Stimulated activated CD4-positive, alpha-beta T cell treated with anti-CD3 and anti-CD28 coated beads, Interleukin-15, amount 100 ng/mL, for 24 hours (primary cell): ENCODE data around the gene FUT2.
"Not testable (repeated sequence)": the region's sequence is repeated elsewhere in the genome, so short reads cannot be mapped to it uniquely, and the experiment has no call there.

Experiments
- DNase-seq: peaks from one replicate; pipeline ENCODE4 v3.0.0-alpha.2; 2020

The FUT2 gene

DNA sequence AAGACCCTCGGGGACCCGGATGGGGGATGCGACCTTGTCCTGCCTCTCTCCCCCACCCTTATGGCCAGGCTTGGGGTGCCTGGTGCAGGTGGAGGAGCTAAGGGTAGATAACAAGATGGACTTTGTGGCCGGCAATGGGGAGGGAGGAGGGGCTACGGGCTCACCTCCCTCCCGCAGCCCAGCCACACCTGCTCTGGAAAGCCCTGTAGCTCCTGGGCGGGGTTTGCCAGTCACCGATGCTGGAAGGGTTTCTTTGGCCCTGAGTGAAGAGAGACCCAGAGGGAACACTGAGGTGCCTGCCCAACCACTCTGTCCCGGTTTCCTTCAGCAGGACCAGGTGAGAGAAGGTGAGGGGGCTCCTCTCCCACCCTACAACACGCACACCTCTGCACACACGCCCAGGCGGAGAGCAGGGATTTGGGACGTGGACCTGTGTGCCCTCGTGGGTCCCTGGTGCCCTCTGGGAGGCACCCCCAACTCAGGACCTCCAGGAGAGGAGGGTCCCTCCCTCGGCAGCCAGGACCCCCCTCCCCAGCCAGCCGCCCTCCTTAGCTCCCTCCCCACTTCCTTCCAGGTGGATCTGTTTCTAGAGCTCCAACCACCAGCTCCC lies at the start of gene FUT2:
Gene FUT2 (plus strand): TSS at position 229 of the 610 bp plus-strand sequence. CDS start 6,986 bp downstream, outside the sequence.
- no peak for DNase-seq

DNA sequence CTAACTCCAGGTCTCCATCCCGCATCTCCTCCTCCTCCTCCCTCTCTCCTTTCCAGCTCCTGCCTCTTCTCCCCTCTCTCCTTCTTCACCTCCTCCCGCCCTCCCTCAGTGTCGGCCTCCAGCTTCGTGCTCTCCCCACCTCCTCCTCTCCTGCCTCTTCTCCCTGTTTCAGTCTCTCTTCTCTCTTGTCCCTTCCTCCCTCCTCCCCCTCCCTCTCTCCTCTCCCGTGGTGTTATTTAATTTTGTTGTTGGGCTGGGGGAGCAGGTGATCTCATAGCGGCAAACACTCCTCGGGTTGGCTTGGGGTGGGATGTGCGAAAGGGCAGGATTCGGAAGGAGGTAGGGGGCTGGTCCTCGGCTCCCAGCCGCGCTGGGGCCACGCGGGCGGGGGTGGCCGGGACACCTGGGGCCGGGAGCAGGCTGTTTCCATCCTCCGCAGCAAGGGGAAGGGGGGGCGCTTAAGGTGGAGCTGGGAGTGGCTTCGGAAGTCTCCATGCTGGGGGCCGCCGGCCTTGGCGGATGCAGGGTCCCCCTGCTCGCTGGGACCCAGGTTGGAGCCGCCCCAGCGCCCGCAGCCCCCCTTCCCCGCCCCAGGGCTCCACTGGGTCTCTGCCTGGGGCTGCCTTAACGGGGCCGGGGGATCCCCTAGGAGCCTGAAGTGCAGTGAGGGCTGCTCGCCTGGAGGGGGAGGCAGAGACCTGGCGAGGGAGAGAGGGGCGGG lies 49.6 kb upstream of the FUT2 start, which contains the start of gene CA11:
Gene CA11 (minus strand): TSS at position 187 of the 721 bp plus-strand sequence. CDS start 555 bp downstream, outside the sequence.
- DNase-seq: peak; percentile 94

DNA sequence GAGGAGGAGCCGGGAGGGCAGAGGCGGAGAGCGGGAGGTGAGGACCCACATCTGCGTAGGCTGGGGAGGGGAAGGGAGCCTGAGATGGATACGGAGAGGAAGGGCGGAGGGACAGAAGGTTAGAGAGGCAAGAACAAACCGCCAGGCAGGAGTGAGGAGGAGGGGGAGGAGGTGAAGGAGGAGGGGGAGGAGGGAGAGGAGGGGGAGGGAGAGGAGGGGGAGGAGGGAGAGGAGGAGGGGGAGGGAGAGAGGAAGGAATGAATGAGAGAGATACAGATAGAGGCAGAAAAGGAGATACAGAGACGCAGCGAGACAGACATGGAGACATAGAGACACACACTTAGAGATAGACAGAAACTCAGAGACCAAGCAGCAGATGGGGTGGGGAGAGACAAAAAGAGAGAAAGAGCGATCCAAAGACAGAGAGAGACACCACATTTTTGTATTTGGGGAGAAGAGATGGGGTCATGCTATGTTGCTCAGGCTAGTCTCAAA lies 49.0 kb upstream of the FUT2 start:
- DNase-seq: no peak

- no peak for DNase-seq
Measured at GRCh38 chr19:48648134-48648533, 47.6 kb upstream of the FUT2 start.

GRCh38 chr19:48650974-48651682 lies 44.6 kb upstream of the FUT2 start:
- no peak for DNase-seq

DNA sequence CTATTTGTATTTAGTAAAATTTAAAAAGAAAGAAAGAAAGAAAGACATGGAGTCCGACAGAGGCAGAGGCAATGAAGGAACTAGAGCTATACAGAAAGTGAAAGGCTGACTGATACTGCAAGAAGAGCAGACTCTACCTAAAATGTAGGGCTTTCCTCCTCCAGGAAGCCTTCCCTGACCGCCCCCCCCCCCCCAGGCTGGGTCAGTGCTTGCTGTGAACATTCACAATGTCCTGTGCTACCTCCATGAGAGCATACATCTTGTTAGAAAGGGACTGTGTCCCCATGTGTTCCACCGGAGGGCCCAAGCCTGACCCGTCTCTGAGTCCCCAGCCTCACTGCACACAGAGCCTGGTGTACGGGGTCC lies 44.1 kb upstream of the FUT2 start:
- DNase-seq: no peak

- DNase-seq: no peak
Measured at GRCh38 chr19:48654299-48655059, 41.3 kb upstream of the FUT2 start.

GRCh38 chr19:48656840-48657474 lies 38.8 kb upstream of the FUT2 start:
- no peak for DNase-seq

GRCh38 chr19:48657828-48658227 lies 37.9 kb upstream of the FUT2 start:
- not testable (repeated sequence) for DNase-seq

DNA sequence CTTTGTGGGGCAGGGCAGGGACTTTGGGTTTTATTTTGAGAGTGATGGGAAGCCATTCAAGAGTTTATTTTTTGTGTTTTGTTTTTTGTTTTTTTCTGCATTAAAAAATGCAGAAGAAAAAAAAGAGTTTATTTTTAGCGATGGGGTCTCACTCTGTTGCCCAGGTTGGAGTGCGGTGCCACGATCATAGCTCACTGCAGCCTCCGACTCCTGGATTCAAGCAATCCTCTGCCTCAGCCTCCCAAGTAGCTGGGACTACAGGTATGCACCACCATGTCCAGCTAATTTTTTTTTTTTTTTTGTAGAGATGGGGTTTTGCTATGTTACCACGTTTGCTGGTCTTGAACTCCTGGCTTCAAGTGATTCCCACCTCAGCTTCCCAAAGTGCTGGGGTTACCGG lies 37.3 kb upstream of the FUT2 start:
- no peak for DNase-seq

DNA sequence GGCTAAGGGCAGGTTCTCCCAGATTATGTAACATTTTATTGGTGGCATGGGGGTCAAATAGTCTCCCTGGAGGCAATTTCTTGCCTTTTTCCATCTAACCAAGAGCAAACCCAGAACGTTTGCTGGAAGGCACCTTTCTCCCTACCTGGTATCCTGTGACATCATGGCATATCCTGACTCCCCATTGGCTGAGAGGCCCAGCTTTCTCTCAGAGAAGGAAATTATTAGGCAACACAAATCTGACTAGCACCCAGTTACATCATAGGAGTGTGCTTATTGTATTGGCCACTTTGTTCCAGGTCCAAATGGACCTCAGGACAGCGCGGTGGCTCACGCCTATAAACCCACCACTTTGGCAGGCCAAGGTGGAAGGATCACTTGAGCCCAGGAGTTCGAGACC lies 36.0 kb upstream of the FUT2 start:
- no peak for DNase-seq

GRCh38 chr19:48660852-48661710 lies 34.7 kb upstream of the FUT2 start:
- DNase-seq: peak; percentile 90

DNA sequence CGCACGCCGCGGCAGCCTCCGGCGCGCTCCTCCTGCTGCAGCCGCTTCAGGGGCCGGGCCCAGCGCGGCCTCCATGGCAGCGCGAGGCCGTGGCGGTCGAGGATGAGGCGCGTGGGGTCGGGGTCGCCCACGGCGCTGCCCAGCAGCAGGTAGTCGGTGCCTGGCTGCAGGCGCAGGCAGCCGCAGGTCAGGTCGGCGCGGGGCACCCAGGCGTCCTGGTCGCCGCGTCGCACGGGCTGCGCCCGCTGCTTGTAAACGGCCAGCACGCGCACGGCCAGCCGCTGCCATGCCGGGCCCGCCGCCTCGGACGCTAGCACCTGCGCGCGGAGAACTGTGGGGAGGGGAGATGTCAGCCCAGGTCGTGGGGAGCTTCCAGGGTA lies 34.1 kb upstream of the FUT2 start:
- no peak for DNase-seq

- DNase-seq: no peak
Measured at GRCh38 chr19:48663667-48664066, 32.1 kb upstream of the FUT2 start.

DNA sequence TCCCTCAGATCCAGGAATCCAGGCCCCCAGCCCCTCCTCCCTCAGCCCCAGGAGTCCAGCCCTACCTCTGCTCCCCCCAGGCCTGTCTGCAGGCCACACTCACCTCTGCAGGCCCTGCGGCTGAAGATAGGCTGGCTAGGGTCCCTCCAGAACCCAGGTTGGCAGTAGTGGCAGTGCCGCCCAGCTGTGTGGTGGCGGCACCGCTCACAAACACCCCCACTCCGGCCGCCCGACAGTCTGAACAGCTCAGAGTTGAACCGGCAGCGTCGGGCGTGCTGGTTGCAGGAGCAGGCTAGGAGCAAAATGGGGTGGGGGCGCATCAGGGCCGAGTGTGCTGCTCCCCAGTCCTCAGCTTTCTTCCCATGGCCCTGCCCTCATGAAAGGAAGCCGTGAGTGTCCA lies 31.3 kb upstream of the FUT2 start:
- DNase-seq: no peak

- no peak for DNase-seq
Measured at GRCh38 chr19:48665786-48666185, 30.0 kb upstream of the FUT2 start.

DNA sequence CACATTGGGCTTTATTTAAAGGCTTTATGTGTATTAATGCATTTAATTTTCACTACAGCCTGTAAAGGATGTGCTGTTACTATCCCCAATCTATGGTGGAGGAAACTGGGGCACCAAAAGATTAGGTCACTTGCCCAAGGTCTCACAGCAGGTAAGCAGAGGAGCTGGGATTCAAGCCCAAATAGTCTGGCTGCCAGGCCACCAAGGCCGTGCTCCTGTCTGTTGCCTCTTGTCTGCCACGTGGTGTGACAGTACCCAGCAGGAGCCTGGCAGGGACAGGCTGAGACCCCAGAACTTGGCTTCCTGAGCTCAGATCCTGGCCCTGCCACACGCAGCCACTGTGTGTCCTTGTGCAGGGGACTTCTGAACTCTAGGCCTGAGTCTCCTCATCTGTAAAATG lies 27.4 kb upstream of the FUT2 start:
- no peak for DNase-seq

GRCh38 chr19:48668761-48669160 lies 27.0 kb upstream of the FUT2 start:
- DNase-seq: no peak

GRCh38 chr19:48669903-48670668 lies 25.7 kb upstream of the FUT2 start:
- no peak for DNase-seq

DNA sequence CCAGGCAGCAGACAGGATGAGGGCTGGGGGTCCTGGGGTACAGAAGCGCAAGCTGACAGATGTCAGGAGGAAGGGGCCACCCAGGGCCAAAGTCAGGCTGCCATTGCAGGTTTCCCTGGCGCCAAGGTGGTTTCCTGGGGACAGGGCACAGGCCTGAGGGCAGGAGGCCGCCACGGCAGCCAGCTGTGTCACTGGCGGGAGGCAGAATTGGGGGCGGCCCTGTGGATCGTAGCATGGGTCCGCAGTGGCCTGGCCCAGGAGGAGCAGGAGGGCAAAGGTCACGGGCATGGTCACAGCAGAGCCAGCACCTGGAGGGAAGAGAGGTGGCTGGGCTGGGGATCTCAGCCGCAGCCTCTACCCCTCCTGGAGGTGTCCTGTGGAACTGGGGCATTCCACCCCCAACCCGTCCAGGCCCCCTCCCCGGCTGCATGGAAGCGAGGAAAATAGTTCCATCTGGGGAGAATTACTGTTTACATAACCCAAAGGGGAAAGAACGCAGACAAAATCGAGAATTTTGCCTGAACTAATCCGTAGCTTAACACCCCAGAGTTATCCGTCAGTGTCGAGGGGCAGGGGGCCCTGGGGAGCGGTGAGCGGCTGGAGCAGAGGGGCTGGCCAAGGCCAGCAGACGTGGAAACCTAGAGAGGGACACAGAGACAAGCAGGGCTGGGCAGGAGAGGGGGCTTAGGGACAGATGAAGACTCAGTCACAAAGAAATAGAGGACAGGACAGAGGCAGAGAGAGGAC lies 24.9 kb upstream of the FUT2 start:
- no peak for DNase-seq
